SK-N-SH (cell line): ENCODE measurements around the gene NGF. TPM values are rescaled to one million over a fixed set of nuclear protein-coding genes. Genes with fewer than 3 reads are reported as not detected.

Experiments
- CTCF ChIA-PET: fragments of 300-600, 350-600 bp; formaldehyde crosslinking; extraction: SDS; loops from one replicate; lab custom pipeline; 2021; lab: Yijun Ruan, JAX
- POLR2A ChIA-PET: fragments of 350-600 bp; sonication (Branson Sonifier 250); formaldehyde crosslinking; extraction: SDS; loops from one replicate; lab custom pipeline; 2020; ENCODE audit warnings: antibody characterized with exemption, inconsistent platforms; lab: Yijun Ruan, JAX
- DNase-seq: peaks from one replicate; pipeline ENCODE4 v3.0.0; 2012
- H2AFZ ChIP-seq: fragments of 200-600 bp; sonication (generic); 2 replicates; pipeline ENCODE4 v1.8.1; 2016; ENCODE audit warnings: antibody characterized with exemption, mild to moderate bottlenecking, low read depth
- H3F3A ChIP-seq: fragments of 200-600 bp; sonication (generic); replicated peaks from 2 replicates; pipeline ENCODE3; 2016; ENCODE audit warnings: antibody characterized with exemption, mild to moderate bottlenecking; ENCODE audit not compliant: insufficient read depth
- H3K27ac ChIP-seq, 2 experiments: fragments of 200-500 bp in 1 of 2; fragments of 200-600 bp in 1 of 2; sonication (Bioruptor generic) in 1 of 2; sonication (generic), shearing (Covaris generic) in 1 of 2; 2 replicates each; pipeline versions ENCODE4 v1.5.1 to v1.6.1; 2014 to 2016; ENCODE audit warnings: low read depth in 2 of 2, inconsistent platforms in 1 of 2, low read length in 1 of 2, mild to moderate bottlenecking in 1 of 2, mixed read lengths in 1 of 2
- H3K27me3 ChIP-seq: fragments of 200-600 bp; sonication (generic), shearing (Covaris generic); 2 replicates; pipeline ENCODE4 v1.6.1; 2016; ENCODE audit warnings: mixed run types; ENCODE audit not compliant: insufficient read depth
- H3K36me3 ChIP-seq, 2 experiments: fragments of 200-500 bp in 1 of 2; fragments of 200-600 bp in 1 of 2; sonication (Bioruptor generic) in 1 of 2; sonication (generic) in 1 of 2; replicated peaks in 1 of 2; 2 replicates each; pipeline versions ENCODE3 to v1.5.1; 2014 to 2016; ENCODE audit warnings: low read length in 1 of 2, mild to moderate bottlenecking in 1 of 2; ENCODE audit not compliant: insufficient read depth in 2 of 2, control insufficient read depth in 1 of 2
- H3K4me1 ChIP-seq, 2 experiments: fragments of 200-500 bp in 1 of 2; fragments of 200-600 bp in 1 of 2; sonication (Bioruptor generic) in 1 of 2; sonication (generic), shearing (Covaris generic) in 1 of 2; 2 replicates each; pipeline versions ENCODE4 v1.5.1 to v1.6.1; 2014 to 2016; ENCODE audit warnings: low read depth in 1 of 2, low read length in 1 of 2, mixed run types in 1 of 2; ENCODE audit not compliant: insufficient read depth in 2 of 2, control insufficient read depth in 1 of 2
- H3K4me2 ChIP-seq: fragments of 200-600 bp; sonication (generic), shearing (Covaris generic); 2 replicates; pipeline ENCODE4 v1.6.1; 2017; ENCODE audit warnings: mixed run types
- H3K4me3 ChIP-seq, 2 experiments: fragments of 200-500 bp in 1 of 2; fragments of 200-600 bp in 1 of 2; sonication (Bioruptor generic) in 1 of 2; sonication (generic), shearing (Covaris generic) in 1 of 2; 2 replicates each; pipeline versions ENCODE4 v1.5.1 to v1.8.1; 2014 to 2016; ENCODE audit warnings: low read depth in 2 of 2, inconsistent platforms in 1 of 2, low read length in 1 of 2, mild to moderate bottlenecking in 1 of 2, mixed read lengths in 1 of 2, moderate library complexity in 1 of 2
- H3K79me2 ChIP-seq: fragments of 200-600 bp; sonication (generic); 2 replicates; pipeline ENCODE4 v1.8.1; 2017; ENCODE audit warnings: mild to moderate bottlenecking; ENCODE audit not compliant: insufficient read depth
- H3K9ac ChIP-seq: fragments of 200-600 bp; sonication (generic); 2 replicates; pipeline ENCODE4 v1.6.1; 2017; ENCODE audit warnings: mixed run types
- H3K9me2 ChIP-seq: fragments of 200-600 bp; sonication (generic); 2 replicates; pipeline ENCODE4 v1.6.1; 2017; ENCODE audit warnings: mixed run types
- H3K9me3 ChIP-seq: fragments of 200-600 bp; sonication (generic); 2 replicates; pipeline ENCODE4 v1.6.1; 2017; ENCODE audit warnings: mixed run types, mild to moderate bottlenecking, moderate library complexity
- H4K20me1 ChIP-seq: fragments of 200-600 bp; sonication (generic); 2 replicates; pipeline ENCODE4 v1.6.1; 2017; ENCODE audit warnings: mild to moderate bottlenecking, mixed run types; ENCODE audit not compliant: insufficient read depth
- CHD2 ChIP-seq: fragments of 150-350 bp; IDR thresholded peaks from 2 replicates; pipeline ENCODE4 v1.6.1; 2018; ENCODE audit warnings: low read length; ENCODE audit not compliant: partially characterized antibody
- ELF1 ChIP-seq: IDR thresholded peaks from 2 replicates; pipeline ENCODE4 v1.4.0; 2012
- EP300 ChIP-seq, 2 experiments: IDR thresholded peaks; 2 replicates each; pipeline versions ENCODE4 v1.4.0 to v1.6.1; 2012; ENCODE audit warnings: borderline replicate concordance in 1 of 2, low read depth in 1 of 2, low read length in 1 of 2
- FOSL2 ChIP-seq: IDR thresholded peaks from 2 replicates; pipeline ENCODE4 v1.4.0; 2012; ENCODE audit warnings: low read depth, mild to moderate bottlenecking, moderate library complexity, borderline replicate concordance
- FOXJ3 ChIP-seq: sonication (generic); formaldehyde crosslinking; IDR thresholded peaks from 2 replicates; pipeline ENCODE4 v1.5.1; 2020; ENCODE audit warnings: mild to moderate bottlenecking, missing genetic modification reagents
- GABPA ChIP-seq: IDR thresholded peaks from 2 replicates; pipeline ENCODE4 v1.4.0; 2012; ENCODE audit warnings: low read depth, mild to moderate bottlenecking
- GATA2 ChIP-seq: sonication (generic); formaldehyde crosslinking; IDR thresholded peaks from 2 replicates; pipeline ENCODE4 v1.5.0; 2020; ENCODE audit warnings: mild to moderate bottlenecking, missing genetic modification reagents
- JUND ChIP-seq: IDR thresholded peaks from 2 replicates; pipeline ENCODE4 v1.4.0; 2012
- MEF2A ChIP-seq: IDR thresholded peaks from 2 replicates; pipeline ENCODE4 v1.4.0; 2012; ENCODE audit warnings: low read depth, borderline replicate concordance
- NRF1 ChIP-seq: IDR thresholded peaks from 2 replicates; pipeline ENCODE4 v1.6.1; 2012; ENCODE audit warnings: low read depth, mild to moderate bottlenecking, low read length
- TCF12 ChIP-seq: IDR thresholded peaks from 2 replicates; pipeline ENCODE4 v1.4.0; 2012
- WGBS: methylation state at CpG from one replicate; pipeline ENCODE4 v1.1.6; 2017; ENCODE audit warnings: low lambda C conversion rate; 5-methylcytosine and 5-hydroxymethylcytosine counted together
- polyA plus RNA-seq, 3 experiments: library from polyadenylated mRNA; depleted of rRNA; stranded (reverse); fragments of >200 nt; gene quantifications; 2 replicates each; pipeline ENCODE4 v1.2.3, GENCODE V29; 2012
- TF ChIP-seq, protein P1 (sequence below): IDR thresholded peaks from 2 replicates; pipeline ENCODE4; 2012
- TF ChIP-seq, protein P2 (sequence below): IDR thresholded peaks from 2 replicates; pipeline ENCODE4 v1.4.0; 2012; ENCODE audit warnings: low read depth

Gene NGF
- polyA plus RNA-seq, 1 of the 3 experiments (the other 2 are of a cell fraction): 75.8 TPM

DNA sequence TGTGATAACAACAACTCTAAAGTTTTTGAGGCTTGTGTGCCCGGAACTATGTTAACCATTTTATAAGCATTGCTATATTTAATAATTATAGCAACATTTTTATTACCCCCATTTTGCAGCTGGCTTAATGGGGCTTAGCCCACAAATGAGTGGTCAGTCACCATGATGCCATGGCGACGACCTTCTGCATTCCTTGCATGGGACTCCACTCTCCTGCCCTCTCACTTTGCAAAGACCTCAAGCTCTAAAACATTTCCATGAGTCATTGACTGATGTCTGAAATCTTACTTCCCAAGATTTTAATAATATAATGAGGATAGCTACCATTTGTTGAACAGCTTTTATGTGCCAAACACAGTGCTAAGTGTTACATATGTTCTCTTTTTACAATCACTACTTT lies 15.4 kb downstream of the NGF start:
- no peak for DNase-seq
- CTCF ChIA-PET: interaction anchor here (1.0 kb wide), 1 partner anchor 183 kb away, joined by 3 read pairs; no protein-coding TSS in a partner anchor
- H3K4me2 ChIP-seq: 0 out of 2 replicates have a peak overlapping the region, but pooled peaks have one; percentile 9

DNA sequence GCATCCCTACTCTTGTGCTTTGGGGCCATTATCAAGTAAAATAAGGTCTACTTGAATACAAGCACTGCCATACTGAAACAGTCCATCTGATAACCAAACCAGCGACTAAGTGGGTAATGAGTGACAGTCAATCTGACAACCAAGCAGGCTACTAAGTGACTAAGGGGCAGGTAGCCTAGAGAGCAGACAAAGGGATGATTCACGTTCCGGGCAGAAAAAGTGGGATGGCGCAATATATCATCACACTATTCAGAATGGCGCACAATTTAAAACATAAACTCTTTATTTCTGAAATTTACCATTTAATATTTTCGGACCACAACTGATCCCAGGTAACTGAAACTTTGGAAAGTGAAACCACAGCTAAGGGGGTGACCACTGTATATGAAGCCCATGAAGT lies 17.7 kb downstream of the NGF start:
- no peak for DNase-seq
- Histone ChIP-seq H3K79me2 (peaks cover 100% of the 10 kb centered on the region), H3K9me3 (no peaks in the 10 kb centered on the region), H3K9me2 (no peaks in the 10 kb centered on the region), H3K4me2 (no peak overlapping the region), H3F3A (peaks cover 3% of the 10 kb centered on the region), H3K27ac (no peak overlapping the region), H3K36me3 (peaks cover 2 to 9% of the 10 kb centered on the region in 2 experiments), H3K4me3 (no peak overlapping the region), H4K20me1 (no peaks in the 10 kb centered on the region), H3K4me1 (peaks cover 29% of the 10 kb centered on the region in 2 experiments), H3K9ac (no peak overlapping the region), H3K27me3 (no peaks in the 10 kb centered on the region), H2AFZ (no peak overlapping the region)
- TF ChIP-seq ELF1 (no peak), GATA2 (no peak), CHD2 (no peak), FOXJ3 (CRISPR knock-in tag) (no peak), MEF2A (no peak), NRF1 (no peak), TCF12 (no peak)
- TF ChIP-seq, protein P1, sequence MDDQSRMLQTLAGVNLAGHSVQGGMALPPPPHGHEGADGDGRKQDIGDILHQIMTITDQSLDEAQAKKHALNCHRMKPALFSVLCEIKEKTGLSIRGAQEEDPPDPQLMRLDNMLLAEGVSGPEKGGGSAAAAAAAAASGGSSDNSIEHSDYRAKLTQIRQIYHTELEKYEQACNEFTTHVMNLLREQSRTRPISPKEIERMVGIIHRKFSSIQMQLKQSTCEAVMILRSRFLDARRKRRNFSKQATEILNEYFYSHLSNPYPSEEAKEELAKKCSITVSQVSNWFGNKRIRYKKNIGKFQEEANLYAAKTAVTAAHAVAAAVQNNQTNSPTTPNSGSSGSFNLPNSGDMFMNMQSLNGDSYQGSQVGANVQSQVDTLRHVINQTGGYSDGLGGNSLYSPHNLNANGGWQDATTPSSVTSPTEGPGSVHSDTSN: peak; percentile 37; the same call in 1 of the 2 replicates
- TF ChIP-seq, protein P2, sequence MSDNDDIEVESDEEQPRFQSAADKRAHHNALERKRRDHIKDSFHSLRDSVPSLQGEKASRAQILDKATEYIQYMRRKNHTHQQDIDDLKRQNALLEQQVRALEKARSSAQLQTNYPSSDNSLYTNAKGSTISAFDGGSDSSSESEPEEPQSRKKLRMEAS: no peak
- POLR2A ChIA-PET: no interaction called here
- CTCF ChIA-PET: no interaction called here
- 82% methylated on average over 6 of the region's 6 CpGs for WGBS

More for the DNA sequence above, 15.4 kb downstream of the NGF start:
- Histone ChIP-seq H3K36me3 (peaks cover 2 to 9% of the 10 kb centered on the region in 2 experiments), H3K9me2 (no peaks in the 10 kb centered on the region), H3K4me1 (peaks cover 22 to 38% of the 10 kb centered on the region in 2 experiments), H3K27ac (peak overlapping the region in 1 of 2 experiments; percentile 64; a peak in 2 of 4 replicates), H3F3A (peaks cover 3% of the 10 kb centered on the region), H3K9ac (peak overlapping the region; percentile 2; the same call in 1 of the 2 replicates), H3K27me3 (no peaks in the 10 kb centered on the region), H3K4me3 (no peak overlapping the region), H3K79me2 (peaks cover 100% of the 10 kb centered on the region), H4K20me1 (no peaks in the 10 kb centered on the region), H3K9me3 (no peaks in the 10 kb centered on the region), H2AFZ (no peak overlapping the region)
- POLR2A ChIA-PET: no interaction called here
- no peak for TF ChIP-seq EP300 (IDR thresholded peaks at IDR 0.05; ENCODE audit: borderline replicate concordance in 1 of 2, low read depth in 1 of 2, low read length in 1 of 2)
- 0 out of 2 replicates have a peak, but pooled peaks have one; percentile 9 for TF ChIP-seq JUND
- no peak for TF ChIP-seq GABPA
- TF ChIP-seq FOSL2: peak; percentile 21; the same call in 1 of the 2 replicates
- TF ChIP-seq TCF12: no peak
- WGBS: 95% methylated on average over 3 of the region's 3 CpGs
